Trophoblast cell (in vitro differentiated cells and primary cell): ENCODE measurements around the gene BANK1.

Experiments used
- DNase-seq, 2 donors: peaks; one replicate each; pipeline ENCODE4 v3.0.0-alpha.2; 2016
- H2AFZ ChIP-seq: 2 replicates; pipeline ENCODE4 v1.6.1; 2013; ENCODE audit warnings: low read length, moderate library complexity, mild to moderate bottlenecking; ENCODE audit not compliant: insufficient read depth, poor library complexity
- H2AK5ac ChIP-seq: 2 replicates; pipeline ENCODE4 v1.6.1; 2013; ENCODE audit warnings: mild to moderate bottlenecking, low read length
- H2BK120ac ChIP-seq: 2 replicates; pipeline ENCODE4 v1.6.1; 2013; ENCODE audit warnings: low read length, mild to moderate bottlenecking, moderate library complexity; ENCODE audit not compliant: insufficient read depth, poor library complexity
- H2BK12ac ChIP-seq: 2 replicates; pipeline ENCODE4 v1.6.1; 2013; ENCODE audit warnings: mild to moderate bottlenecking, low read length, moderate library complexity
- H2BK5ac ChIP-seq: 2 replicates; pipeline ENCODE4 v1.6.1; 2013; ENCODE audit warnings: low read length, low read depth, moderate library complexity, mild to moderate bottlenecking; ENCODE audit not compliant: poor library complexity
- H3K14ac ChIP-seq: 2 replicates; pipeline ENCODE4 v1.6.1; 2013; ENCODE audit warnings: mild to moderate bottlenecking, low read length
- H3K18ac ChIP-seq: 2 replicates; pipeline ENCODE4 v1.6.1; 2013; ENCODE audit warnings: mild to moderate bottlenecking, low read length
- H3K23ac ChIP-seq: 2 replicates; pipeline ENCODE4 v1.6.1; 2013; ENCODE audit warnings: low read length
- H3K27ac ChIP-seq: 2 replicates; pipeline ENCODE4 v1.5.1; 2013; ENCODE audit warnings: low read depth, mild to moderate bottlenecking, inconsistent platforms, low read length, moderate library complexity
- H3K27me3 ChIP-seq: 2 replicates; pipeline ENCODE4 v1.6.1; 2013; ENCODE audit warnings: inconsistent platforms, mild to moderate bottlenecking, low read length, moderate library complexity; ENCODE audit not compliant: insufficient read depth
- H3K36me3 ChIP-seq, 2 experiments: 1 replicate in 1 of 2; 2 replicates in 1 of 2; pipeline ENCODE4 v1.6.1; 2013; ENCODE audit warnings: low read length in 2 of 2, mild to moderate bottlenecking in 2 of 2, moderate library complexity in 1 of 2; ENCODE audit not compliant: insufficient read depth in 2 of 2, control insufficient read depth in 1 of 2
- H3K4ac ChIP-seq: 2 replicates; pipeline ENCODE4 v1.6.1; 2013; ENCODE audit warnings: low read depth, mild to moderate bottlenecking, low read length, moderate library complexity
- H3K4me1 ChIP-seq, 2 experiments: 1 replicate in 1 of 2; 2 replicates in 1 of 2; pipeline ENCODE4 v1.6.1; 2013; ENCODE audit warnings: low read length in 2 of 2, mild to moderate bottlenecking in 2 of 2, moderate library complexity in 1 of 2; ENCODE audit not compliant: insufficient read depth in 2 of 2, control insufficient read depth in 1 of 2
- H3K4me2 ChIP-seq: 2 replicates; pipeline ENCODE4 v1.6.1; 2013; ENCODE audit warnings: inconsistent platforms, mild to moderate bottlenecking, low read length, moderate library complexity
- H3K4me3 ChIP-seq: 2 replicates; pipeline ENCODE4 v1.5.1; 2013; ENCODE audit warnings: mild to moderate bottlenecking, low read depth, low read length, inconsistent platforms
- H3K79me1 ChIP-seq: one replicate; pipeline ENCODE4 v1.6.1; 2013; ENCODE audit warnings: low read length
- H3K79me2 ChIP-seq: 2 replicates; pipeline ENCODE4 v1.6.1; 2013; ENCODE audit warnings: low read length, mild to moderate bottlenecking; ENCODE audit not compliant: control insufficient read depth, insufficient read depth, poor library complexity
- H3K9ac ChIP-seq: 2 replicates; pipeline ENCODE4 v1.6.1; 2013; ENCODE audit warnings: mild to moderate bottlenecking, low read length
- H3K9me3 ChIP-seq: 2 replicates; pipeline ENCODE4 v1.6.1; 2013; ENCODE audit warnings: low read depth, mild to moderate bottlenecking, control low read depth, inconsistent platforms, low read length; ENCODE audit not compliant: insufficient read depth
- H4K12ac ChIP-seq: 2 replicates; pipeline ENCODE4 v1.6.1; 2013; ENCODE audit warnings: low read depth, mild to moderate bottlenecking, low read length, moderate library complexity
- H4K8ac ChIP-seq: 2 replicates; pipeline ENCODE4 v1.6.1; 2013; ENCODE audit warnings: low read depth, mild to moderate bottlenecking, low read length, moderate library complexity
- H4K91ac ChIP-seq: one replicate; pipeline ENCODE4 v1.6.1; 2013; ENCODE audit warnings: low read depth, mild to moderate bottlenecking, low read length, moderate library complexity
- whole genome bisulfite sequencing: extraction: QIAGEN DNeasy Blood & Tissue Kit; methylation state at CpG from one replicate; pipeline ENCODE4 v1.1.7; 2013; ENCODE audit warnings: missing lambda C conversion rate; ENCODE audit not compliant: insufficient read length, insufficient coverage; ENCODE audit errors: extremely low coverage; 5-methylcytosine and 5-hydroxymethylcytosine counted together

BANK1 gene

GRCh38 chr4:101969965-101970364 lies 179.4 kb downstream of the BANK1 start:
- no peak overlapping the region for H2AK5ac ChIP-seq
- no peak overlapping the region for H2BK5ac ChIP-seq
- no peak overlapping the region for H4K12ac ChIP-seq
- H3K9me3 ChIP-seq, result no peaks in the 10 kb centered on the region
- H3K9ac ChIP-seq, result no peak overlapping the region
- no peak for DNase-seq
- H3K27me3 ChIP-seq, result no peaks in the 10 kb centered on the region
- H3K4me1 ChIP-seq, result no peaks in the 10 kb centered on the region
- no peak overlapping the region for H3K4me3 ChIP-seq
- no peak overlapping the region for H3K4me2 ChIP-seq
- H3K14ac ChIP-seq, result no peak overlapping the region
- H3K23ac ChIP-seq, result no peak overlapping the region
- no peak overlapping the region for H3K18ac ChIP-seq
- H3K27ac ChIP-seq, result no peak overlapping the region
- no peak overlapping the region for H4K91ac ChIP-seq
- H4K8ac ChIP-seq, result no peak overlapping the region
- WGBS, result no CpG with 5 or more reads among the region's 6 CpGs
- no peaks in the 10 kb centered on the region for H3K36me3 ChIP-seq
- no peaks in the 10 kb centered on the region for H3K79me2 ChIP-seq
- no peaks in the 10 kb centered on the region for H3K79me1 ChIP-seq
- H3K4ac ChIP-seq, result no peak overlapping the region
- no peak overlapping the region for H2AFZ ChIP-seq
- no peak overlapping the region for H2BK12ac ChIP-seq
- no peak overlapping the region for H2BK120ac ChIP-seq

- H3K14ac ChIP-seq, result no peak overlapping the region
- no peak overlapping the region for H3K27ac ChIP-seq
- H2BK5ac ChIP-seq, result no peak overlapping the region
- H3K79me1 ChIP-seq, result no peaks in the 10 kb centered on the region
- DNase-seq, result no peak
- H2BK120ac ChIP-seq, result no peak overlapping the region
- no peak overlapping the region for H4K12ac ChIP-seq
- H2AK5ac ChIP-seq, result no peak overlapping the region
- no CpG with 5 or more reads among the region's 6 CpGs for WGBS
- H3K9ac ChIP-seq, result no peak overlapping the region
- no peak overlapping the region for H3K4ac ChIP-seq
- no peak overlapping the region for H3K4me2 ChIP-seq
- no peak overlapping the region for H2AFZ ChIP-seq
- no peaks in the 10 kb centered on the region for H3K27me3 ChIP-seq
- no peak overlapping the region for H4K91ac ChIP-seq
- H4K8ac ChIP-seq, result no peak overlapping the region
- no peaks in the 10 kb centered on the region for H3K4me1 ChIP-seq
- no peak overlapping the region for H3K18ac ChIP-seq
- H3K4me3 ChIP-seq, result no peak overlapping the region
- no peaks in the 10 kb centered on the region for H3K36me3 ChIP-seq
- H3K23ac ChIP-seq, result no peak overlapping the region
- no peaks in the 10 kb centered on the region for H3K79me2 ChIP-seq
- H3K9me3 ChIP-seq, result no peaks in the 10 kb centered on the region
- H2BK12ac ChIP-seq, result no peak overlapping the region
Observed at GRCh38 chr4:101970547-101971155, 180.1 kb downstream of the BANK1 start.

GRCh38 chr4:101972791-101973190 lies 182.3 kb downstream of the BANK1 start:
- Histone ChIP-seq H3K4me2 (no peak overlapping the region), H3K79me1 (no peaks in the 10 kb centered on the region), H2BK5ac (no peak overlapping the region), H2BK12ac (no peak overlapping the region), H2AK5ac (no peak overlapping the region), H3K36me3 (no peaks in the 10 kb centered on the region), H3K4me3 (no peak overlapping the region), H3K18ac (no peak overlapping the region), H4K91ac (no peak overlapping the region), H3K9ac (no peak overlapping the region), H3K23ac (no peak overlapping the region), H3K9me3 (no peaks in the 10 kb centered on the region), H3K14ac (no peak overlapping the region), H4K8ac (no peak overlapping the region), H3K79me2 (no peaks in the 10 kb centered on the region), H2BK120ac (no peak overlapping the region), H3K27me3 (no peaks in the 10 kb centered on the region), H3K27ac (no peak overlapping the region), H2AFZ (no peak overlapping the region), H3K4ac (no peak overlapping the region), H3K4me1 (no peaks in the 10 kb centered on the region), H4K12ac (no peak overlapping the region)
- no CpG with 5 or more reads among the region's 2 CpGs for WGBS
- DNase-seq, result no peak

- Histone ChIP-seq H4K8ac (no peak overlapping the region), H3K36me3 (no peaks in the 10 kb centered on the region), H4K12ac (no peak overlapping the region), H3K27me3 (no peaks in the 10 kb centered on the region), H2AK5ac (no peak overlapping the region), H3K79me1 (no peaks in the 10 kb centered on the region), H3K4me1 (no peaks in the 10 kb centered on the region), H3K9ac (no peak overlapping the region), H3K14ac (no peak overlapping the region), H3K79me2 (no peaks in the 10 kb centered on the region), H3K4ac (no peak overlapping the region), H3K27ac (no peak overlapping the region), H3K4me3 (no peak overlapping the region), H3K18ac (no peak overlapping the region), H2BK5ac (no peak overlapping the region), H3K23ac (no peak overlapping the region), H2AFZ (no peak overlapping the region), H2BK12ac (no peak overlapping the region), H3K9me3 (no peaks in the 10 kb centered on the region), H4K91ac (no peak overlapping the region), H2BK120ac (no peak overlapping the region), H3K4me2 (no peak overlapping the region)
- DNase-seq, result no peak
- WGBS, result no CpG with 5 or more reads among the region's 1 CpG
Observed at GRCh38 chr4:101973361-101973760, 182.8 kb downstream of the BANK1 start.
